ENCODE data around the gene TMTC1.

TMTC1 gene

DNA sequence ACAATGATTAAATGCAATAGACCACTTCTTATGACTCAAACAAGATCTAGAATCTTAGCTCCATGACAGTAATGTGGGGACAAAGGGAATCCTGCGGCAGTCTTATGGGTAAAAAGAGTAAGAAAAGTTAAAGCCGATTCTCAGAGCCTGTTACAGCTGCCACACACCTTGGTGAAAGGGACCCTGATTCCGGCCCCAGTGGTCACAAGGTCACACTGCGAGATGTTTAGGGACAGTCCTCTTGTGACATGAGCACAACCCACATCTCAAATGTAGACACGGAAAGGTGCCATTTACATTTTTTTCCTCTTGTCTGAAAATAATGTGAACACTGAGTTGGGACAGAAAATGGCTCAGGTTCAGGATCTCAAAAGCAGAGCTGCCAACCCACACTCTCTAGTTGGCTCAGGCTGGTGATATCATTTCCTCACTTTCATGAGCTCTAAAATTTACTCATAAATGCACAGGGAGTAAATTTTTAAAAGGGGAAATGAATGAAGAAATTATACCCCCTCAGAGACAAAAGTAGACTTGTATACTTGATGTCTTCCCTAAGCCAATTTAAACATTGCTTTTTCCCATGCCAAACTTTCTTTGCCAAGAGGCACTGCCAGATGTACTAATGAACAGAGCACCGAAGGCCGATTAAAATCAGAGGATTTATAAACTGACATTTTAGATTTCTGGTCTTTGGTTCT lies 173.1 kb downstream of the TMTC1 start:
- DNase-seq: no peak

DNA sequence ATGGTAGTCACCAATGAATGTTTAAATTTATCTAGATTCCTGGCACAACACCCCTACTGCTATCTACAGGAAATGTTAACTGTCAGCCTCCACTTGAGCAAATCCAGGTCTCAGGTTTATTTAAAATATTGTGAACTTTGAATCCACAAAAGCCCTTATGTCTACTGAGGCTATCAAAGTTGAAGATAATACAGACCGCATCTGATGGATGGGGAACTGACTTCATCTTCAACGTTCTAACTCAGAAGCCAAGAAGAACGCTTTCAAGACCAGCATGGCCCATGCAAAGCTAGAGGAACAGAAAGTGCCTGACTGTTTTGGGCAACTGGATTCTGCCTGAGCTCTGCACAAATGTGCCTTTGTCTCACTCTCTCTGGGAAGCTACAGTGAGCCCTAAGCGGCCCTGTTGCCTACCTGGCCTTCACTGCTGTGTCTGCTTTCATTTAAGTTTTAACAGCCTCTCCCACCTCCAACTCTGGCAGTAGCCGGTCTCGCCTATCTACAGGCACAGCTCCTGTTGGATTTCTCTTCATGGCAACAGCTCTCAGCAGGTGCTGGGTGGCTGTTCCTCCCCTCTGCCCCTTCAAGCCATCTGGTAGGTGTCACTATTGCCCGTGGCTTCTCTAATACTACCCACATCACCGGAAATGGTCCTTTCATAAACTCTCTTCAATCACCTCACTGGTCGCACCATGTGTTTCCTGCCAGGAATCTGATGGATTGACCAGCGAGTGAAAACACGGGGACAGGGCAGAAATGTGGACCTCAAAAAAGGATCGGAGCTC lies 174.1 kb downstream of the TMTC1 start:
- DNase-seq: no peak

DNA sequence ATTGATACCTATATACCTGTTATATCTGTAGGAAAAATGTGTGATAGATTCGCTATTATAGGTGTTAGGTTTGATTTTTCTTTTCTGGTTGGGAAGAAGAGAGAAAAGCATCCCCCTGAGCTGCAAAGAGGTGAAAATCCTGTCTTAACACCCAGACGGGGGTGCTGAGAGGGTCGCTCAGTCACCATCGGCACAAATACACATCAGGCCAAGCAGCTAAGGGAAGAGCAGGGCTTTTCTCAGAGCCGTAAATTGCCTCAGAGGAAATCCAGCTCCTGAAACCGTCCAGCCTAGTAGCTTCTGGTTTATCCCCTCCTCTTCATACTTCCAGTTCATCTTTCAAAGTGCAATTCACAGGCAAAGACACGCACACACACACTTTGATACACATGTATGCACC lies 175.2 kb downstream of the TMTC1 start:
- no peak for DNase-seq

DNA sequence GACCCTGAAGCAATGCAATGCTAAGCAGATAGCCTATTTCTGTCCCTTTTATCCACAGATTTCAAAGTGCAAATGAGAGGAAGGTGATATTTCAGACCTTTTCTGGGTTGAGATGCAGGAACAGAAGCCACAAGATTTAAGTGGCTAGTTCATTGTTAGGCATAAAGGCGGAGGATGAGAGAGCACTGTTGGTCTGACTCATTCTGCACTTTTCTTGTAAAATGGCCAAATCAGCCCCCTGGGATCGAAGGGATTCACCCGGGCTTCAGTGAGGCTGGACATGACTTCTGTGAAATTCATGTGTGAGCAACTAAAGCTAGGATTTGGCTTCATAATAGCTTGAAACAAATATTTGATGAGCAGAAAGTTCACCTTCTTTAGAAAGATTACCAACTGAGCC lies 184.4 kb downstream of the TMTC1 start:
- no peak for DNase-seq

DNA sequence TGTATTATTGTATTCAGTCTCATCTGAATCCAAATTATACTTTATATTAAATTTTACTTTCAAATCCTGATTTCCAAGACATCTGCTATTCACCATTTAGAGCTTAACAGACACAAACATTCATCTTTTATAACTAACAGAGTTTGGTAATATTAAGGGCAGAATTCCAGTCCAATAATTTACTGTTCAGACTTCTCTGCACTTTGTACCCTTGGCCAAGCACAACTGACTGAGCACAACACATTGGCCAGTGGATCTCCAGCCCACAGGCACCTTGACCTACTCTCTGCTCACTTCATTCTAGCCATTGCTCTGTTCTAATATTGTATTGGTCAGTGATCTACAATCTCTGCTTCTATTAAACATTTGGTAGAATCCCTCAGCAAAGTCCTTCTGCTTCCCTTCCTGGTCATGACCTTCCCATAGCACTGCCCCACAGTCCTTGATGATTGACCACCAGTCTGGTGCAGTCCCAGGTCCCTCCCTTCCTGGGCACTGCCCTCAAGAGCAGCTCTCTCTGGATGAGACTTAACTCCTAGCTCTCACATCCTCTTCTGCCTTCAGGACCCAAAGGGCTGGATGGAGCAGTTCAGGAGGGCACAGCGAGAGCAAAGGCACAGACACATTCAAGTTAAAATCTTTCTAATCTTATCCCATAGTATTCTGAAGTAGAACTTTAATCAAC lies 188.5 kb downstream of the TMTC1 start:
- no peak for DNase-seq

DNA sequence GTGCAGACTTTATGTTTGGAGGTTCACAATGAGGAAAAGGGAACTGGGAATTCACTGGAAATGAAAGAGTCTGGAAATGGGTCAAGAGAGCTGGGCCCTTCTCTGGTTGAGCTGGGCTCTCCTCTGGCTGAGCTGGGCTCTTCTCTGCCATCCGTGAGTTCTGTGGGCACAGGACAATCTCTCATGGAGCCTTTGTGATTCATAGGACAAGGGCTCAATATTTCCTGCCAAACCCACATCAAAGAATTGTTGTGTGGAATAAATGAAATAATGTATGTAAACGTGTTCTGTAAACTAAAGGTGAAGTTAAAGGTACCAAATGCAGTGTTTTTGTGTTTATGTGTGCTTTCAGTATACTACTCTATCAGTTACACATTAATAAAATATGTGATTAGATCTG lies 190.7 kb downstream of the TMTC1 start:
- DNase-seq: no peak

DNA sequence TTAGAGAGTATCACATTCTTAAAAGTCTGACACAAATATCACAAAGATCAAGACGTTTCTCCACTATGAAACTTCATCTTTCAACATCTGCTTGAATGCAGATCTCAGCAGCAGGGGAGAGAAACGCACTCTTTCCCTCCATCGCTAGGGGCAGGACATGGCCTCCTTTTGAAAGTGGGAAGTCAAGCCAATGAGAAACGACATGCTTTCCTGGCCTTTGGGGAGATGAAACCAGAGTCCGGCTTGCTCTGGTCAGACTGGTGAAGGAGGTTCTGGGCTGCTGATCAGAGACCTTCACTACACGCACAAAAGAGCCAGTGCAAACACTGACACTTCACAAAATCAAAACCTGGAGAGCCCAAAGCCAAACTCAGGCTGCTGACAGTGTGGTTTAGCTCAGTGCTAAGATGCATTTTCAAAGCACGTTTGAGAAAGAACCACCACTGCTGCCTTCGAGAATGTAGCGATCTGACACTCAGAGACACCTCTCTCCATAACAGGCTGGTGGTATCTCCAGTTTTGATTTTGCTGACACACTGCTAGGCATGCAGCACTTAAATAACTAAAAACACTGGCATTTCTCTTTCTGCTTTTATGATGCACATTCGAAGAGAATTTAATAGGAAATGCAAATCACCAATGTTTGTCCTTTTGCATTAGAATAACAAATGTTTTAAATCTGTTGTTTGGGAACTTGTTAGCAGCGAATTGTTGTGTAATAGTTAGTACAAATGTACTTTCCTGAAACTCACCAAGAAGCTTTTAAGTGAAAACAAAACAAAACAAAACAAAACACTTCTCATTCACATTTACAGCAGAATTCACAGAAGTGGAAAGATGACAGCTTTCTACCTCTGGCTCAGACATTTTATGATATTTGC lies 192.4 kb downstream of the TMTC1 start:
- DNase-seq: no peak

DNA sequence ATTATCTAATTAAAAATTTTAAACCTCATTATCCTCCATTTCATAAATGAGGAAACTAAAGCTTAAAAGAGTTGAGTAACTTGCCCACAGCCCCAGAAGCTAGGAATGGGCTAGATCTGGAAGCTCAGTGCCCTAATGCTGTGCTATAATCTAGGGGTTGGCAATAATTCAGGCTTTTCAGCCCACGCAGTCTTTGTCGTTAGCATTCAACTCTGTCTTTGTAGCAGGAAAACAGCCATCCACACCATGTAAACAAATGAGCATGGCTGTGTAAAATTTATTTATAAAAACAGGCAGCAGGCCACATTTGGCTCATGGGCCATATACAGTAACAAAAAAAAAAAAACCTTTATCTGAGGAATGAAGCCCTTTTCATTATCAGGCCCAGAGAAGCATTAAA lies 193.9 kb downstream of the TMTC1 start:
- no peak for DNase-seq

DNA sequence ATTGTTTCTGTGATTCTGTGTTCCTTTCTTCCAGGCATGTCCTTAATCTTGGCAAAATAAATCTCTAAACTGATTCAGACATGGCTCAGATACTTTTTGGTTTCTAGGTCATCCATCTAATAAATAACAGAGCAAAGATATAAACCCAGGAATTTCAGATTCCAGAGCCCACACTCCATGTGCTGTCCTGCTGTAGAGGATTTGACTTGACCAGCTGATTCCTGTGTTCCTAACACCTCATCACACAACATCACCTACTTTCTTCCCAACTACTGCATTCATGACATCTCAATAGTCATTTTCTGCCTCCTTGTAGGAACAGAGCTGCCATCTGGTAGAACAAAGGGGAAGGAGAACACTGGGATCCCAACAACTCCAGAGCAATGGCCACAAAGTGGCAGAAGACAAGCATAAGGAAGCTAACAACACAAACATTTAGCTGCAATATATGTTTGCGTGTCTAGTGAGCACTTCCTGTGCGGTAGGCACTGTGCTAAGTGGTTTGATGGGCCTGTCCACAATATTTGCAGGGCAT lies 194.4 kb downstream of the TMTC1 start:
- DNase-seq: no peak

DNA sequence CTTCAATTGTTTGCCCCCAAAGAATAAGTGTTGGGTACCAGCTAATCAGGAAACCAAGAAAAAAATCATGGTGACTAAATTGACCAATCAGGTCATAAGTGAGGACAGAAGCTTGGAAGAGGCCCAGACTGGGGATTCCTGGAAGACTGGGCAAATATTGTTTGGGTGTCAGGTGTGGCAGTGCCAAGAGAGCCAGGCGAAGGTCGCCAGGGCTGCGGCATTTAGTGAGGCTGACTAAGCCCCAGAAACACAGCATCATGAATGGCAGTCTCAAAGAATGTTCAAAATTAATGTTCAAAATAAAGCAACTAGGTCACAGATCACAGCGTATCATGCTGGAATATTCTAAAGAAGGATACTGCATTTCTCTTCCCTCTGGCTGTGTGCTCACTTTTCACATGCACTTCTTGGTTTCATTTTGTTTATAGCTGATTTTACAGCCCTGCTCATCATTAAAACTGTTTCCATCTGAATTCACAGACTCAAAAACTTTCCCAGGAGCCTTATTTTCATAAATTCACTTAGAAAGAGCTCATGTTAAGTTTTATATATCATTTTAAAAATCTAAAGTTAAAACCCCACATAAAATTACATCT lies 201.0 kb downstream of the TMTC1 start:
- no peak for DNase-seq

DNA sequence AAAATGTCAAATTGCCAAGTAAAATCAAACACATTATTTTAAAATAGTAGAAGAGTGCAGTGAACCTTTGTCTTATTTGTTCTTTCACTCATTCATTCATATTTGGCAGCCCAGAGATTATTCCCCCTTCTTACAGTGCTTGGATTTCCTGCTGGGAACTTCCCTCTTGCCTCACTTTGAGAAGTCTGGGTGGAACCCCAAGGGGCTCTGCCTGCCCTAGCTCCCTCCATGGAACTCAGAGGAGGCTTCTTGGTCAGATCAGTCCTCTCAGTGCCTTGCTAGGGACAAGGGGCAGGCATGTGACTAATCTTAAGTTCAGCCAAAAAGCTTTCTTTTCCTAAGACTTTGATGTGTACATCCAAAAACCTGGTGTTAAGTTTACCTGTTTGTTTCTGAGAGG lies 201.6 kb downstream of the TMTC1 start:
- no peak for DNase-seq

DNA sequence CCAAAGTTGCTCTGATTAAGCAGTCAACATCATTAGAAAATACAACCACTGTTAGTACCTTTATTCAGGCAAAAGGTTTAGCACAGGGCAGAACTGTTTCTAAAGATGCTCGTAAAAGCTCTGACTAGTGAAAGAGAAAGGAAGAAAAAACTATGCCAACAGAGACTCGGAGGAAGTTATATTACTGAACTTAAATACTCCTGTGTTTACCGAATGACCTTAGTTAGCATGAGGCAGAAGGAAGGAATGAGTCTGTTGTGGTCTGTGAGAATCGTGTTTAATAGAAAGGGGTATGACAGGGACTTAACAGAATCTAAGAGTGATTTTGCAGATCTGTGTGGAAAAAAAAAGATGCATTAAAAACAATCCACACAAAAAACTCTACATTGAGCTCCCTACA lies 202.1 kb downstream of the TMTC1 start:
- no peak for DNase-seq

DNA sequence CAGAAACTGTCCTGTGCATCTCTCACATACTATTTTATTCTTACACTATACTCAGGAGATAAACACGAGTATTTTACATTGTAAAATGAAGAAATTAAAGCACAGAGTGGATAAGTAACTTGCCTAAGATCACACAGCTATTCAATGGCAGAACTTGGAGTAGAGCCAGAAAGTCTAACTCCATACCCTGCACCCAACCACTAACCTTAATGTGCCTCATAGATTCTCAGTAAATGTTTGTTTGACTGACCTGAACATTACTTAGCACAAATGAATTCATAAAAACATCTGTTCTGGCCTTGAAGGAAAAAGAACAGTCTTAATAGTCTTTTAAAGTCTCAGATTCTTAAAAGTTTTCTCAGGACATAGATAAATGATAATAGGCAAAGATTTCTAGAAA lies 202.8 kb downstream of the TMTC1 start:
- no peak for DNase-seq

DNA sequence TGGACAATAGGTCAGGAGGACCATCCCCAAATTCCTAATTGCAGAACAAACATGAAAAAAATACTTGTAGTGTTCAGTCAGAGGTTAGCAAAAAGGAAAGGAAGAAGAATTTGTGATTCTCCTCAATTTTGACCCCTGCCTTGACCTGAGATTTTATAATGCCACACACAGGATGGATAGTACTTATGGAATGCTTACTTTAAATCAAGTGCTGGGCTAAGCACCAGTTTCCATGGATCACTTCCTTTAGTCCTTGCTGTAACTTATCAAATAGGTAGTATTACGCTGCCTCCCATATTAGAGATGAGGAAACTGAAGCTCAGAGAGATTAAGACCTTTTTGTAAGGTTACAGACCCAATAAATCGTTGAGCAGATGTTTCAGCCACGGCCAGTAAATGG lies 205.0 kb downstream of the TMTC1 start:
- no peak for DNase-seq

DNA sequence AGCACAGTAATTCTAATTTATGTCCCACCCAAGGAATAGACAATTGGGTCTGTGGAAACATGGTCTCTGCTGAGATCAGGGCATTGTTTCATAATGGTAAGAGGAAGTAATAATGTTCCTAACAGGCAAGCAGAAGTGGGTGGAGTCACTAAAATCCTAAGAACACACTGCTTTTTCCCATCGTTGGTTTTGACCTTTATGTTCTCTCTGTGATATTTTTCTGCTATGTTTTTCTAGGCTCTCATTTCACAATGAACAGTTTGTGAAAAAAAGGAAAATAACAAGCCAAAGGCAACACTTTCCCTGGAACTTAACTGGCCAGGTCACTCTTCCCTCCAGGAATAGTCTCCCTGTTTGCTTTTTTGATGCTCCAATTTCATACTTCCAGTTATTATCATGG lies 205.7 kb downstream of the TMTC1 start:
- no peak for DNase-seq

DNA sequence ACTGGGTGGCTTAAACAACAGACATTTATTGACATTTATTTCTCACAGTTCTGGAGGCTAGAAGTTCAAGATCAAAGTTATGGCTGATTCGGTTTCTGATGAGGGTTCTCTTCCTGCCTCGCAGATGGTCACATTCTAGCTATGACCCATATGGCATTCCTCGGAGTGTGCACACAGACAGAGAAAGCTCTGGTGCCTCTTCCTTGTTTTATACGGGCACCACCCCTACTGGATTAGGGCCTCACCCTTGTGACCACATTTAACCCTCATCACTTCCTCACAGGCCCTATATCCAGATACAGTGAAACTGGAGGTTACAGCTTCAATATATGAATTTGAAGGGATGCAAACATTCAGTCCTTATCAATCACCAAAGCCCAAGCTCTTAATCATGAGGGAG lies 209.2 kb downstream of the TMTC1 start:
- no peak for DNase-seq

DNA sequence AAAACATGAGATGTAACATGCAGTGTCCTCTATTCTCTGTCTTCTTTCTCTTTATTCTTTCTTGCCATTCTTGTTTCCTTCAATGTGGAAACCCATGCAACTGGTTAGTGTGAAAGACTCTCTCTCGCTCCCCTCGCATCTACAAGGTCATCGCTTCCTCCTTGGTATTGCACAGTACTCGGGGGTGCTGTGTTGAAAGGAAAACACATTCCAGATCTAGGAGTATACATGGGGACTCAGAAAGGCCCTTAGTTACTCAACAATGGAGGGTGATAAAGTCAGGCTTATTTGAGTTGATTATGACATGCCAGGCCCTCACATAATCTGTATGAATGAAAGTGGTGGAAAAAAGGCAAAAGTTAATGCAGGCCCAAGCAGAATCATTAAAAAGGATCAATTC lies 210.8 kb downstream of the TMTC1 start:
- no peak for DNase-seq

DNA sequence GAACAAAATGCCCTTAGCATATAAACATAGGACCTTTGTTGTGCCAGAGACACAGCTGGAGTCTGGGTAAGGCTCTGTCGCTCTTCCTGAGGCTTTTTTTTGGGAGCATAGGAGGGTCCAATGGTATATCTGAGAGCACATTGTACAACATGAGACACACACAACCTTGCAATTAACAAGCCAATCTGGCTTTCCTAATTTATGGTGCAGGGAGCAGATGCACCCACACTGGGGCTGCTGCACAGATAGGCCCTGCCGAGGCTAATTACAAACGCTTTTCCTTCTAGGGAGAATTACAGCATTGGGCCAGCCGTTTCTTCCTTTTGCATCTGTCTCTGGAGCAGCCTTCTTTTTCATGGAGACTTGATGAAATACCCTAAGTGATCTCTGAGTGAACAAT lies 211.3 kb downstream of the TMTC1 start:
- no peak for DNase-seq

DNA sequence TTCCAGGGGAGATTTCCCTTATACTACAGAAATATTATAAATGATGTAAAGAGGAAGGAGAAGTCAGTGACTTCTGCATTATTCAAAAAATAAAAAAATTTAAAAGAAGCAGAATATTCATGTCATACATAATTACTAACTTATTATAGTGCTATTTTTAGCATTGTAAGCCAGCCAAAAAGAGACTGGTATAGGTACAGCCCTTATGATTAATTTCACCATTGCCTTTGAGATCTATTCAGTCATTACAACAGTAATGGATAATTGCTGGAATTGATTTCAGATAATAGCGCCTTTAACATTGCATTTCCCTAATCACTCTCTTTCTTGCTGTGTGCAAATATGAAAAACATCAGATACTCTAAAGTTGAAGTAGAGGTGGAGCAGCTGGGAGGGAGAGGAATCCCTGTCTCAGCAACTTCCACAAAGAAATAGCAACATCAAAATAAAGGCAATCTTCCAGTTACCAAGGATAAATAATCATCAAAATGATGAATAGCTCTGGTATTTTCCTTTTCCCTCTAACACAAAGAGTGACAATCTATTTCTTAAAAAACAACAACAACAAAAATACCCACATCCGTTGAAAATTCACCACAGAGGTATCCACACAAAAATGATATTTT lies 214.5 kb downstream of the TMTC1 start:
- no peak for DNase-seq

DNA sequence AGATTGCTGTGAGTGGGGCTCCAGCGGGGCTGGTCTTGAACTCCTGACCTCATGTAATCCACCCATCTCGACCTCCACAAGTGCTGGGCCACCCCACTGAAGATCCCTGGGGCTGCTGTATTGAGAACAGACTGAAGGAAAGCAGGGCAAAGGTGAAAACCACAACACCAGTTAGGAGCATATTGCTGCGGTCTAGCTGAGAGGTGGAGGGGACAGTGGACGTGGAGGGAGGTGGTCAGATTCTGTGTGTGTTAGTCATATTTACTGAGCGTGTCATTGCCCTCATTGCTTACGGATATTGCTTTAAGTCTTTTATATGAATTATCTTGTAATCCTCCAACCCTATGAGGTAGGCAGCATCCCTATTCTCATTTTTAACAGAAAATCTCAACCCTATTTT lies 217.3 kb downstream of the TMTC1 start:
- no peak for DNase-seq

DNA sequence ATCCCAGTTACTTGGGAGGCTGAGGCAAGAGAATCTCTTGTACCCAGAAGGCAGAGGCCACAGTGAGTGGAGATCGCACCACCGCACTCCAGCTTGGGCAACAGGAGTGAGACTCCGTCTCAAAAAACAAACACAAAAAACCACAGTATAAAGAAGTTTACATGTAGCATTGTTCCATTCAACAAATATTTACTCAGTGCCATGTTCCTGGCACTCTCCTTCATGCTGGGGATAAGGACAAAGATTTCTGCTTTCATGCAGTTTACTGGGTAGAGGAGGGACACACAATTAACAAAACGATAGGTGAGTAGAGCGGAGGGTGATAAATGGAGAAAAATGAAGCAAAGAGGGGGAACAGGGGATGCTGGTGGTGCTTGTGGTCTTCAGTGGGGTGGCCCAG lies 218.0 kb downstream of the TMTC1 start:
- DNase-seq: no peak

DNA sequence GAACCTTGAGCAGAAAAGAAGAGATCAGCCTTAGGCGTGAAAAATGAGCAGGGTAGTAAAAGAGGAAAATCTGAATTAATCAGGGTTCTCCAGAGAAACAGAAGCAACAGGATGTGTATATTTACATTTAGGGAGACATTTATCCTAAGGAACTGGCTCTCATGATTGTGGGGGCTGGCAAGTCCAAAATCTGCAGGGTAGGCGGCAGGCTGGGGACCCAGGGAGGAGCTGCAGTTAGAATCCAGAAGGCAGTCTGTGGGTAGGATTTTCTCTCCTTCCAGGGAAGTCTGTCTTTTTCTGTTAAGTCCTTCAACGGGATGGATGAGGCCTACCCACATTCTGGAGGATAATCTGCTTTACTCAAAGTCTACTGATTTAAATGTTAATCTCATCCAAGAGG lies 218.8 kb downstream of the TMTC1 start:
- DNase-seq: no peak
